ENCODE data around the gene CARMIL1. TPM values are rescaled to one million over a fixed set of nuclear protein-coding genes. Genes with fewer than 3 reads are reported as not detected.

The CARMIL1 gene
- total RNA-seq, 1 experiment from 2014 or later, result 9.8 TPM

DNA sequence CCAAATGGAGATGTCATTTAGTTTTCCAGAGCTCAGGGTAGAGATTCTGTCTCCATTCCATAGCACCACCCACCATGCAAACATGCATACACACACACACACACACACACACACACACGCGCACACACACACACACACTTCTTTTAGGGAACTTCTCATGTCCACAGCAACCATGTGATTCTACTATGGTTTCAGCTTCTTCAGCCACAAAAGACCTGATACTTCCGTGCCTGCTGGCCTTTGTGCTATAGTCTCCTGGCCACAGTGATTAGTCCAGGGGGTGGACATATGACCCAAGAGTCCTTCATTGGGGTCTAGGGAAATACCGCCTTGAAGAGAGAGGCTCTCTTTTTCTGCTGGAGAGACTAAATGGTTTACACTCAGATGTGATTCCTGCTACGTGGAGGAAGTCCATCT, 53.5 kb downstream of the CARMIL1 start:
- no peak for DNase-seq (ENCODE audit: low read depth)

- no peak for DNase-seq (ENCODE audit: low read depth)
Measured at GRCh38 chr6:25333471-25333870, 54.3 kb downstream of the CARMIL1 start.

DNA sequence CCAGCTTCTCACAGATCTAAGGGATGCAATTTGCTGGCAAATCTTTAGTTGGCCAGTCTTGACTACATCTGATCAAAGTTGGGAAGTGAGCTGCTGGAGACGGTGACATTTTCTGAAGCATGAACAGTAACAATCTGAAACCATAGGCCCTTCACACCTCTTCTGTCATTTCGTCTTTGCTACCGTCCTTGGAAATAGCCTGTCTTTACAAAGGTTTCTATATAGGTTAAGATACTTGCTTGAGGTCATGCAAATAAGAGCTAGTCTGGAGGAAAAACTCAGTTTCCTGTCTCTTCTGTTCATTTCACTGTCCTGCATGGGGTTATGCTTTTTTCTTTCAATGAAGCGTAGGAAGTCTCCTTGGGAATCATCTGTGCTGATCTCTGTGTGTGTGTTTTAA, 55.6 kb downstream of the CARMIL1 start:
- DNase-seq (ENCODE audit: low read depth), result no peak

DNA sequence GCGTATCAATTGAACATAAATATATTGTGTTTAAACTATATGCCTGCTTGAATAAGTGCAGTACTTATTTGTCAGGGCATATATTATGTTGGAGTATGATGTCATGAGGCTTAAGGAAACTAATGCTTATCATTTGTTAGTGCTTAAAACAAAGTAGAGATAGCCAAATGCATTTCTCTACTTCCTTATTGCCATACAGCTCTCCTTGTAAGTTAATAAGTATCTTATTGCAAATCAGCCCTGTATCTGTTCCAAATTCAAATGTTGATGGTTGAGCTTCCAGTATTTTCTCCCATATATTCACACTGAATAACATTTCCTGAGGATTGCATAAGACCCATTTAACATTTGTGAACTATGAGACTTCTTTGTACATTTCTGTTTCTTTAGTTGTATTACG, 57.8 kb downstream of the CARMIL1 start:
- no peak for DNase-seq (ENCODE audit: low read depth)

- DNase-seq (ENCODE audit: low read depth), result no peak
Measured at GRCh38 chr6:25337431-25337830, 58.3 kb downstream of the CARMIL1 start.

DNA sequence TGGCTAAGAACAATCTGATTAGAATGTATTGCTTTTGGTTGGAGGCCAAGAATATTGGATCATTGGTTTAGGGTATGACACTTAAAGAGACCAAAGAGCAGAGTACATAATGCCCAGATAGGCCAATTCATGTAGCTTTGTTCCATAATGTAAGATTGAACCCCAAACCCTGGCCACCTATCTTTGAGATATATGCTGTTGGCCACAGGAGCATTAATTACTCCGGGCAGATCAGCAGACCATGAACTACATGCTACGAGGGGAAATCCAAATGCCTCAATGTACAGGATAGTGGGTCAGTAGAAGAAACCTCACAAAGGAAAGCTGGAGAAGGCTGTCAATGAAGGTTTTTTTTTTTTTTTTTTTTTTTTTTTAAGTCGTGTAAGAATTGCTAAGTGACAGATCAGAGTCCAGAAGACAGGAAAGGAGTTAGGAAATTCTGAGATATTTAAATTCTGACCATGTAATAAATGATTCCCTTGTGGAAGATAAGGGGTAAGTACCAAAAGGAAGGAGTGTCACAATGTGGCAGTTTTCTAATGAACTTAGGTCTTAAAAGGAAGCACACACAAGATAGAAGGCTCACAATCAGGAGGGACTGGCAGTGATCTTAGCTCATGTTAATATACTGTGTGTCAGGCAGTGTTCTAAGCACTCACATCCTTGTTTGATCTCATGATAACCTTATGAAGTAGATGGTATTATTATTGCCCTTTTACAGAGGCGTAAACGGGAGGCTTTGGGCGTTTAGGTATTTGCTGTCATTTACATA, 61.4 kb downstream of the CARMIL1 start:
- no peak for DNase-seq (ENCODE audit: low read depth)

DNA sequence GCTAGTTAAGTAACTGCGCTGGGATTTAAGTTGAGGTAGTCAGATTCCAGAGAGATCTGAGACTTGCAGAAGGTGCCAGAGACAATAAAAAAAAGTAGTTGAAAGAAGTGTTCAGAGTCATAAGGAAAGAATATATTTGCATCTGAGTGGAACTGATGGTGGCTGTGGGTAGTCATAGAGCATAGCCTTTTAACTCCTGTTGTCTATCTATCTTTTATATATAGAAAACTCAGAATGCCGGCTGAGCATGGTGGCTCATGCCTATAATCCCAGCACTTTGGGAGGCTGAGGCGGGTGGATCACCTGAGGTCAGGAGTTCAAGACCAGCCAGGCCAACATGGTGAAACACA, 62.0 kb downstream of the CARMIL1 start:
- no peak for DNase-seq (ENCODE audit: low read depth)

DNA sequence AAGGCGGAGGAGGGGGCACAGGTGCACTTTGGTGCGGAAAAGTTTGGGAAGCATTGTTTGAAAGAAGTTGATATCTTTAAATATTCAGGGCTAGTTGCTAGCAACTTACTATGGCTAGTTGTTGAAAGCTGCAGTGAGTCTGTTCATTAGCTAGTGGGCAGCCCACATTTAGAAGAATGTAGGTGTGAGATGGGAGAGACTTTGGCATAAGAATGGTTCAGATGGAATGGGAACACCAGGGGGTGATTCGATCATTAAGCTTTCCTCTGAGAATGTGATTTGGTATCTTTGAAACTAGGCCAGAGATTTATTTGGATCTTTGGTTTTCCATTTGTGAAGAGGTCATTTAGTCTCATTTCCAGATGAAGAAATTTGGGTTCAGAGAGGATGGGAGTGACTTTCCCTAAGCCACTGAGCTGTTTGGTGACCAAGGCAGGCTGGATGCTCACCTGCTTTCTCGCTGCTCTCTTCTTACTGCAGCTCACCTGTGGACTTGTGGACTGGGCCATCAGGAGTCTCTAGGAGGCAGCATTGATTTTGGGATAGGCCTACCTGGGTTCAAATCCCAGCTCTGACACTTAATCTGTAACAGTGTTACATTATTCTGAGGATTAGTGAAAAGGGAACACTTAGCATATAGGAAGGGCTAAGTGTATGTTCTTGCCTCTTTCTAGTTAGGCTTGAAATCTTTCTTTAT, 62.9 kb downstream of the CARMIL1 start:
- no peak for DNase-seq (ENCODE audit: low read depth)

GRCh38 chr6:25342802-25343201, 63.6 kb downstream of the CARMIL1 start:
- peak; percentile 25 for DNase-seq (ENCODE audit: low read depth)

- no peak for DNase-seq (ENCODE audit: low read depth)
Measured at GRCh38 chr6:25343984-25344383, 64.8 kb downstream of the CARMIL1 start.

DNA sequence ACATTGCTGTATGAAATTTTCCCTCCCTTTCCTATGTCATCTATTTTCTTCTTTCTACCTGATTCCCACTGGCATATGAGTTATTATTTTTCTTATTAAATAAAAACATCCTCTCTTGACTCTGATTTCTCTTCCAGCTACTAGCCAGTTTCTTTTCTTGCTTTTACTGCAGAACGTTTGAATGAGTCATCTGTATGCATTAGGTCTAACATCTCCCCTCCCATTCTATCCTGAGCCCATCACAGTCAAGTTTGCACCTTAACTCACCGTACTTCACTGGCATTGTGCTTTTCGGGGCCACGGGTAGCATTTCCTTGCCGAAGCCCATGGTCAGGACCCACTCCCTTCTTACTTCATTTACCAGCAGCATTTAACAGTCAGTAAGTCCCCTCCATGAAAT, 65.7 kb downstream of the CARMIL1 start:
- DNase-seq (ENCODE audit: low read depth), result no peak

DNA sequence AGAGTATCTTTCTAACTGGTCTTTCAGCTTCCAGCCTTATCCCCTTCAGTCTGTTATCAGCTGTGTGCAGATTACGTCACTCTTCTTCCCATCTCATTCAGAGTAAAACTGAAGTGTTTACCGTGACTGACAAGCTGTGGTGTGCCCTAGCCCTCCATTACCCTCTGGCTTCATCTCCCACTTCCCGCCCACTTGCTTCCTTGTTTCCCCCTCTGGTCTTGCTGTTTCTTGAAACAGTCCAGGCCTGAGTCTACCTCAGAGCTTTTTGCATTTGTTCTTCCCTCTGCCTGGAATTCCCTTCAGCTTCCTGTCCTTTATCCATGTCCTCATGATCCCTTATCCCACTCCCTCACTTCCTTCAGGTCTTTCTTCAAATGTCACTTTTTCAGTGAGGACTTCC, 66.9 kb downstream of the CARMIL1 start:
- no peak for DNase-seq (ENCODE audit: low read depth)

DNA sequence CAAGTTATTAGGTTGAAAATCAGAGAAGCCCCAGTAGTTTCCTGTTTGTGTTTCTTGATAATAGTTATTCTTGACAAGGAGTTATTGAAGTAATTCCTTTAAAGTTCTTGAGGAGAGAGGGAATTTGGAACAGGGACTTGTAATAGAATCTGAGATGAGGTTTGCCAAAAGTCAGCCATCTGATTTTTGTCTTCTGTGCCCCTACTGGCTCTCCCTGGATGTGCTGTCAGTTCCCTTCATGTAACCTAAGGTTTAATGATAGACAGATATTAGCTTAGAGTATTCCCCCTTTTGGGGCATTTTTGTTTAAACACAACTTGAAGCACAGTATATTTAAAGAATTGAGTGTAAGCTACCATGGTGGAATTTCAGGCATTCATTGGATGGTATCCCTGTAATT, 71.4 kb downstream of the CARMIL1 start:
- DNase-seq (ENCODE audit: low read depth), result no peak

GRCh38 chr6:25351485-25351884, 72.3 kb downstream of the CARMIL1 start:
- DNase-seq (ENCODE audit: low read depth), result no peak

- no peak for DNase-seq (ENCODE audit: low read depth)
Measured at GRCh38 chr6:25352285-25352684, 73.1 kb downstream of the CARMIL1 start.

DNA sequence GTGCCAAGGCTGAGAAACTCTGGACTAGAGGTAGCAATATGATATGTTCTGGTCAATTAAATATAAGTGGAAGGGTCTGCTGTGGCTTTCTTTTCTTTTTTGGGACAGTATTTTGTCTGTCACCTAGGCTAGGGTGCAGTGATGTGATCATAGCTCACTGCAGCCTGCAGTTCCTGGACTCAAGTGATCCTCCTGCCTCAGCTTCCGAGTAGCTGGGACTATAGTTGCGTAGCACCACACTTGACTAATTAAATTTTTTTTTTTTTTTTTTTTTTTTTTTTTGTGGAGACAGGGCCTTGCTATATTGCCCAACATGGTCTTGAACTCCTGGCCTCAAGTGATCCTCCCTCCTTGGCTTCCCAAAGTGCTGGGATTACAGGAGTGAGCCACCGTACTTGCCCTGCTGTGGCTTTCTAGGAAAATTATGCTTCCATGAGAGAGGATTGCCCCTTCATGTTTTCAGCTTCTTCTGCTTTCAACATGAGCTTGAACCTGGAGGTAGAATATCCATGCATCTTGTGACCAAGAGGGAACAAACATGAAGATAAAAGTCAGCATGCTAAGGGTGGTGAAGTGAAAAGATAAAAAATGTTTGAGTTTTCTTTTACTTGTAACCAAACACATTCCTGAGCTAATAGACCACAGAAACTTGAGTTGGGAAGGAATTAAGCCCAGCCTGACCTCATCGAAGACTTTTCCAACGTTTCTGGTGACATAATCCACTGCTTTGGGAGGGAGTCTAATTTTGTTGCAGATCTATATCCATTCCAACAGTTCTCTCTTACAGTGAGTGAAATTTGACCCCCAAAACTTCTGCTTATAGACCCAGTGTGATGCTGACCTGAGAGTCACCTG, 75.1 kb downstream of the CARMIL1 start:
- no peak for DNase-seq (ENCODE audit: low read depth)

DNA sequence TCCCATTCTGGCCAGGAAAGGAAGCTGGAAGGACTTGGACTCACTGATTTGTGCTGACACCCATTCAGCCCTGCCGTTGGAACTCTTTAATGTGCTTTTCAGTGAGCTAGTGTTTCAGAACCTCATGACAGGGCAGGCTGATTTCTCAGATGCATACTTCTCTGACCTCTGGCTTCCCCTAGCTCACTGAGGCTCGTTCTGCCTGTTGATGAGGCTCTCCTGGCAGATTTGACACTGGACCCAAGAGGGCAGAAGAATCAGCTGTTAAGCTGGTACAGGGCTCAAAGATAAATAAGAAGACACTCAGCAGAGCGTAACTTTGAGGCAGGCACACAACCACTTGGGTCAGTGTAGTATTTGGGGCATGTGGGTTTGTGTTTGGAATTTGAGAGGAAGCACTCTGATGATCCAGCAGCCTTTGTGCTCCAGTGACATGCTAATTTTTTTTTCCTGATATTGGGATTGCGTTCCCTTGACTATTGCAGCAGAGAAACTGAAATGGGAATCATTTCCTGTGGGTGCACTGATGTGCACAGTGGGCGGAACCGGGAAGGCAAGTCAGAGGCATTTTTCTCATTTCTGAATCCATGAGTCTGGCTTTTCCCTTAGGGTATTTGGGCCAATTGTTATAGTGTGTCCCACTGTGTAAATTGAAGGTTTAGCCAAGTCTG, 80.2 kb downstream of the CARMIL1 start:
- peak; percentile 79 for DNase-seq (ENCODE audit: low read depth)

- DNase-seq (ENCODE audit: low read depth), result peak; percentile 37
Measured at GRCh38 chr6:25359891-25360290, 80.7 kb downstream of the CARMIL1 start.

DNA sequence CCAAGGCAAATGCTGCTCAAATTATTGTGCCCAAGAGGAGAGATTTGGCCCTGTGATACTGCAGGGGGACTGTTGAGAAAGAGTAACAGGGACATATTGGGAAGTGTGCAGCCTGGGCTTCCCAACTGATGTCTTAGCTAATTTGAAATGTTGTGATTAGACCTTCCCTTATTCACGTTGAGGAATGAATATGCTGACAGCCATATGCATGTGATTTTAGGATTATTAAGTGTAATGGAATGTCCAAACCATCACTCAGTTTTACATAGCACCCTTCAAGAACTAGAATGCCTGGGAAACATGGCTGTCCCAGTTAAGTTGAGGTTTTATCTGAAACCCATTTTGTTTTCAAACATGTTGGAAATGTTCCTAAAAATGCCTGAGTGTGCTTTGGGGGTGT, 81.4 kb downstream of the CARMIL1 start:
- peak; percentile 28 for DNase-seq (ENCODE audit: low read depth)

DNA sequence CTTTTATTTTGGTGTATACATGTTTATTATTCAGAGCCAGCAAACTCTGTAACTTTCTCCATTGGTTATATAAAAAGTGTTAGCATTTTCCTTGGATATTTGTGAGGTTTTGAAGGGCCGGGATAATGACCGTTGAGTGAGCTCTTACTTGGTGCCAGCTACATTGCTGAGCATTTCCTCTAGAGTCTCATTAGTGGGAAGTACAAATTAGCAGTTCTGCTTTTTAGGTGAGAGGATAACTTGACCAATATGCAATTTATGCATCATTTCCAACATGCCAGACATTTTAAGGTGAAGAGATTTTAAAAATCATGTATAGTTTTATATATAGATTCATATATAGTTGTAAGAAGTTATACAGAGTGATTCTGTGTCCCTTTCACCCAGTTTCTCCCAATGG, 84.3 kb downstream of the CARMIL1 start:
- no peak for DNase-seq (ENCODE audit: low read depth)

DNA sequence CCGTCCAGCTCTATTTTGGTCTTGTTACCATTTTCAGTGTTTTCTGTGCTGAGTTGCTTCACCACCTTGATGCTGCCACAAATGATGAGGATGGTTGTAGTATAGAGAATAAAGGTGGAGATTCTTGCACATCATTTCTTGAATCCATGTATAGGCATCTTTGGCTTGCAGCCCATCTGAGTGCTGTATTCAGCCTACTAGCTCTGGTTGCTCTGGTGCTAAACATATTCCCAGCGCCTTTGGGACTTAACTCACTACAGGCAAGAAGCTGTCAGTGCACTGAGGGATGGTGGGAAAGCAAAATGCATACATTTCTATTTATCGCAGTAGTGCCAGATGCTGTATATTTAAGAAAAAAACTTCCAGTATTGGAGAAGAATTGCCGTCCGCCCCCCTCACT, 86.0 kb downstream of the CARMIL1 start:
- no peak for DNase-seq (ENCODE audit: low read depth)

Measured in HT1080 (cell line).